ENCODE measurements around the gene NTNG2. TPM values are rescaled to one million over a fixed set of nuclear protein-coding genes. Genes with fewer than 3 reads are reported as not detected.
A peak's percentile ranks its signal among the peaks of the same experiment; 100 is the strongest.

Gene NTNG2
- total and polyA plus RNA-seq, 9 of the 15 experiments (the other 6 are each of a cell fraction or from before 2014, with no cell fraction given), result 0.01 to 0.11 (median 0.09) TPM; not detected in 6

DNA sequence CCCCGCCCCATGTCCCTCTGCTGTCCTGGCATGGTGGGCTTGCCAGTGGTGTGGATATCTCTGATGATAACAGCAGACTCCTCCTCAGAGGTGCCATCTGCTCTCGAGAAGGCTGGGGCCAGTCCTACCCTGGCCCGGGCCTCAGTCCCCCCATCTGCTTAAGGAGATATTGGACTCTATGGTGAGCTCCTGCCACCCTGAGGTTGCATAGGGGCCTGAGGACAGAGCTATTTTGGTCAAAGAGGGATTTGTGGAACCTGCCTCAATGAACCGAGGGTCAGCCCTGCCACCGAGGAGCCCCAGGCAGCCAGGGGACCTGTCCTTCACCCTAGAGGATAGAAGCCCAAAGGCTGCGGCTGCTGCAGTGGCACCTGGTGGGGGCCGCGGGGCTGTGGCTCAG lies 32.6 kb downstream of the NTNG2 start:
- ATAC-seq, result no peak; the same call in 1 of the 3 replicates
- Histone ChIP-seq H3K4me3 (no peak overlapping the region), H3K4me2 (ENCODE audit: insufficient read depth, low read length) (no peak overlapping the region), H3K27ac (ENCODE audit: extremely low read depth, low read depth, low read length) (no peak overlapping the region), H3K9me1 (ENCODE audit: control insufficient read depth, insufficient read depth, low read length) (no peaks in the 10 kb centered on the region), H3K79me2 (ENCODE audit: control insufficient read depth, insufficient read depth, low read length) (no peaks in the 10 kb centered on the region), H3K36me3 (ENCODE audit: control insufficient read depth, insufficient read depth, low read length) (no peaks in the 10 kb centered on the region), H3K9me3 (replicated peaks; ENCODE audit: control insufficient read depth, insufficient read depth, low read depth, low read length) (no peaks in the 10 kb centered on the region), H2AFZ (ENCODE audit: low read depth, low read length) (no peak overlapping the region), H3K4me1 (replicated peaks in 1 of 2; ENCODE audit: control insufficient read depth in 2 of 2, insufficient read depth in 2 of 2, low read length in 2 of 2) (peaks cover 0 to 10% of the 10 kb centered on the region in 2 experiments; a peak in 1 of 5 replicates), H4K20me1 (replicated peaks; ENCODE audit: control insufficient read depth, insufficient read depth, low read length) (peaks cover 3% of the 10 kb centered on the region; the same call in 1 of the 2 replicates), H3K27me3 (ENCODE audit: control insufficient read depth in 2 of 2, insufficient read depth in 2 of 2, low read length in 2 of 2) (peaks cover 44 to 75% of the 10 kb centered on the region in 2 experiments), H3K9ac (ENCODE audit: insufficient read depth in 1 of 2, low read depth in 2 of 2, low read length in 2 of 2) (no peak overlapping the region)
- 3% methylated on average over 7 of the region's 8 CpGs for WGBS (ENCODE audit: insufficient coverage, low coverage, missing lambda C conversion rate)
- ChIA-PET CTCF (ENCODE audit: low intra/inter-chr PET ratio) (no interaction called here), POLR2A (no interaction called here)
- FAIRE-seq, result no peak
- intact Hi-C loops (cut with micrococcal nuclease), result no loop called here
- no TSS peak for BruUV-seq (replicated peaks)
- in situ Hi-C loops (cut with MboI), result no loop called here
- no peak for DNase-seq (ENCODE audit: extremely low read depth in 1 of 4, low spot score in 3 of 4)
- TF ChIP-seq ARID1B (IDR thresholded peaks at IDR 0.05) (no peak), NBN (IDR thresholded peaks at IDR 0.05; ENCODE audit: low read depth) (no peak), FOSL1 (tag; conservative IDR thresholded peaks at IDR 0.05) (no peak), ZBTB7A (IDR thresholded peaks at IDR 0.05; ENCODE audit: borderline replicate concordance, control insufficient read depth, low read depth, low read length) (0 out of 2 replicates have a peak, but pooled peaks have one; percentile 15), C11orf30 (IDR thresholded peaks at IDR 0.05; ENCODE audit: low read depth) (no peak), POLR2A (conservative IDR thresholded peaks at IDR 0.05) (no peak)

DNA sequence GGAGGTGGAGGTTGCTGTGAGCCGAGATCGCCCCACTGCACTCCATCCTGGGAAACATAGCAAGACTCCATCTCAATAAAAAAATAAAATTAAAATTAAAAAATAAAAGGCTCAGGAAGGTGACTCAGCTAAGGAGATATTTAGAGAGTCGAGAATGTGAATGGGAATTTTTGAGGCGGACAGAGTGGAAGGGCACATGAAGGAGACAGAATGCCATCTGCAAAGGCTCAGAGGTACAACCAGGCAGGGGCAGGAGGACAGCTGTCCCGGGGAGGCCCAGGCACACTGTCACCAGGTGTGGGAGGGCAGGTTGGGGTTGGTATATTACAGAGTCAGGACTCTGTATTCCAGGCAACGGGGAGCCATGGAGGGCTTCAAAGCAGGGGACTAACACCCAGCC lies 35.5 kb downstream of the NTNG2 start:
- peaks cover 0 to 13% of the 10 kb centered on the region in 2 experiments; a peak in 1 of 5 replicates for H3K4me1 ChIP-seq (replicated peaks in 1 of 2; ENCODE audit: control insufficient read depth in 2 of 2, insufficient read depth in 2 of 2, low read length in 2 of 2)
- H3K9me3 ChIP-seq (replicated peaks; ENCODE audit: control insufficient read depth, insufficient read depth, low read depth, low read length), result no peaks in the 10 kb centered on the region
- BruUV-seq (replicated peaks), result no TSS peak
- peaks cover 8% of the 10 kb centered on the region; the same call in 1 of the 2 replicates for H4K20me1 ChIP-seq (replicated peaks; ENCODE audit: control insufficient read depth, insufficient read depth, low read length)
- peaks cover 49 to 85% of the 10 kb centered on the region in 2 experiments for H3K27me3 ChIP-seq (ENCODE audit: control insufficient read depth in 2 of 2, insufficient read depth in 2 of 2, low read length in 2 of 2)
- in situ Hi-C loops (cut with MboI) (no loop called here), intact Hi-C loops (cut with micrococcal nuclease) (no loop called here)
- ATAC-seq (no peak), DNase-seq (ENCODE audit: extremely low read depth in 1 of 4, low spot score in 3 of 4) (no peak), FAIRE-seq (no peak)
- no peaks in the 10 kb centered on the region for H3K79me2 ChIP-seq (ENCODE audit: control insufficient read depth, insufficient read depth, low read length)
- H3K4me3 ChIP-seq, result no peak overlapping the region
- no peaks in the 10 kb centered on the region for H3K9me1 ChIP-seq (ENCODE audit: control insufficient read depth, insufficient read depth, low read length)
- H3K27ac ChIP-seq (ENCODE audit: extremely low read depth, low read depth, low read length), result no peak overlapping the region
- H3K9ac ChIP-seq (ENCODE audit: insufficient read depth in 1 of 2, low read depth in 2 of 2, low read length in 2 of 2), result no peak overlapping the region
- no peak overlapping the region for H2AFZ ChIP-seq (ENCODE audit: low read depth, low read length)
- ChIA-PET CTCF (ENCODE audit: low intra/inter-chr PET ratio) (no interaction called here), POLR2A (no interaction called here)
- no peak overlapping the region for H3K4me2 ChIP-seq (ENCODE audit: insufficient read depth, low read length)
- WGBS (ENCODE audit: insufficient coverage, low coverage, missing lambda C conversion rate), result 4% methylated on average over 6 of the region's 6 CpGs
- no peaks in the 10 kb centered on the region for H3K36me3 ChIP-seq (ENCODE audit: control insufficient read depth, insufficient read depth, low read length)
- TF ChIP-seq ZFX (CRISPR knock-in tag; IDR thresholded peaks at IDR 0.05) (no peak), SNIP1 (IDR thresholded peaks at IDR 0.05; ENCODE audit: low read depth) (no peak), STAG1 (CRISPR knock-in tag; IDR thresholded peaks at IDR 0.05; ENCODE audit: borderline replicate concordance) (no peak), ZNF395 (CRISPR knock-in tag; IDR thresholded peaks at IDR 0.05) (no peak), ELK3 (CRISPR knock-in tag; IDR thresholded peaks at IDR 0.05) (no peak), PHTF2 (CRISPR knock-in tag; IDR thresholded peaks at IDR 0.05) (no peak), NONO (IDR thresholded peaks at IDR 0.05; ENCODE audit: low read depth in 2 of 2, low read length in 1 of 2) (no peak)
- TF ChIP-seq, protein P1, sequence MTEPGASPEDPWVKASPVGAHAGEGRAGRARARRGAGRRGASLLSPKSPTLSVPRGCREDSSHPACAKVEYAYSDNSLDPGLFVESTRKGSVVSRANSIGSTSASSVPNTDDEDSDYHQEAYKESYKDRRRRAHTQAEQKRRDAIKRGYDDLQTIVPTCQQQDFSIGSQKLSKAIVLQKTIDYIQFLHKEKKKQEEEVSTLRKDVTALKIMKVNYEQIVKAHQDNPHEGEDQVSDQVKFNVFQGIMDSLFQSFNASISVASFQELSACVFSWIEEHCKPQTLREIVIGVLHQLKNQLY (CRISPR knock-in tag; conservative IDR thresholded peaks at IDR 0.05), result no peak
